ENCODE measurements around the gene WSB1.

WSB1 gene

GRCh38 chr17:27338536-27338985 is 44.6 kb downstream of the WSB1 start:
- DNase-seq (ENCODE audit: low read depth in 2 of 2), result no peak

- no peak for DNase-seq (ENCODE audit: low read depth in 2 of 2)
Observed at GRCh38 chr17:27339198-27339835, 45.4 kb downstream of the WSB1 start.

- no peak for DNase-seq (ENCODE audit: low read depth in 2 of 2)
Observed at GRCh38 chr17:27339836-27340550, 46.1 kb downstream of the WSB1 start.

GRCh38 chr17:27340575-27340974 is 46.7 kb downstream of the WSB1 start:
- DNase-seq (ENCODE audit: low read depth in 2 of 2), result no peak

- no peak for DNase-seq (ENCODE audit: low read depth in 2 of 2)
Observed at GRCh38 chr17:27341041-27341471, 47.1 kb downstream of the WSB1 start.

GRCh38 chr17:27342059-27342458 is 48.1 kb downstream of the WSB1 start:
- no peak for DNase-seq (ENCODE audit: low read depth in 2 of 2)

GRCh38 chr17:27343294-27343693 is 49.4 kb downstream of the WSB1 start:
- DNase-seq (ENCODE audit: low read depth in 2 of 2), result no peak

- DNase-seq (ENCODE audit: low read depth in 2 of 2), result no peak
Observed at GRCh38 chr17:27343977-27344607, 50.2 kb downstream of the WSB1 start.

- no peak for DNase-seq (ENCODE audit: low read depth in 2 of 2)
Observed at GRCh38 chr17:27345141-27345904, 51.4 kb downstream of the WSB1 start.

GRCh38 chr17:27346228-27346899 is 52.5 kb downstream of the WSB1 start:
- DNase-seq (ENCODE audit: low read depth in 2 of 2), result no peak

GRCh38 chr17:27348196-27348595 is 54.3 kb downstream of the WSB1 start:
- no peak for DNase-seq (ENCODE audit: low read depth in 2 of 2)

- DNase-seq (ENCODE audit: low read depth in 2 of 2), result no peak
Observed at GRCh38 chr17:27349540-27350021, 55.7 kb downstream of the WSB1 start.

GRCh38 chr17:27351759-27352158 is 57.8 kb downstream of the WSB1 start:
- DNase-seq (ENCODE audit: low read depth in 2 of 2), result no peak

GRCh38 chr17:27352448-27353032 is 58.6 kb downstream of the WSB1 start:
- DNase-seq (ENCODE audit: low read depth in 2 of 2), result no peak

- no peak for DNase-seq (ENCODE audit: low read depth in 2 of 2)
Observed at GRCh38 chr17:27353033-27353460, 59.1 kb downstream of the WSB1 start.

- peak; percentile 72 to 76 for DNase-seq (ENCODE audit: low read depth in 2 of 2)
Observed at GRCh38 chr17:27353461-27354050, 59.6 kb downstream of the WSB1 start.

- DNase-seq (ENCODE audit: low read depth in 2 of 2), result no peak
Observed at GRCh38 chr17:27354051-27354490, 60.2 kb downstream of the WSB1 start.

GRCh38 chr17:27354491-27355081 is 60.7 kb downstream of the WSB1 start:
- DNase-seq (ENCODE audit: low read depth in 2 of 2), result no peak

- DNase-seq (ENCODE audit: low read depth in 2 of 2), result no peak
Observed at GRCh38 chr17:27355419-27355818, 61.5 kb downstream of the WSB1 start.

GRCh38 chr17:27356091-27356705 is 62.3 kb downstream of the WSB1 start:
- DNase-seq (ENCODE audit: low read depth in 2 of 2), result no peak
